Neural cell (in vitro differentiated cells): ENCODE data around the gene MAPK8IP3.

Experiments used
- EZH2 ChIP-seq: fragments of 200-600, 300-800 bp; shearing (Covaris generic), sonication (generic); IDR thresholded peaks from 2 replicates; pipeline ENCODE4 v1.6.1; 2014; ENCODE audit warnings: antibody characterized with exemption, low read length, borderline replicate concordance, mild to moderate bottlenecking; ENCODE audit not compliant: insufficient read depth, poor library complexity, severe bottlenecking
- MXI1 ChIP-seq: fragments of 450-650 bp; conservative IDR thresholded peaks from 2 replicates; pipeline ENCODE4 v1.6.1; 2014; ENCODE audit warnings: antibody characterized with exemption, mild to moderate bottlenecking; ENCODE audit not compliant: poor library complexity, severe bottlenecking
- RAD21 ChIP-seq: fragments of 450-650 bp; conservative IDR thresholded peaks from 2 replicates; pipeline ENCODE4 v1.6.1; 2014; ENCODE audit warnings: antibody characterized with exemption, mild to moderate bottlenecking, moderate library complexity
- SMC3 ChIP-seq: fragments of 450-650 bp; conservative IDR thresholded peaks from 2 replicates; pipeline ENCODE4 v1.6.1; 2014; ENCODE audit warnings: antibody characterized with exemption, mild to moderate bottlenecking, moderate library complexity; ENCODE audit not compliant: poor library complexity
- TAF1 ChIP-seq: IDR thresholded peaks from 2 replicates; pipeline ENCODE4 v1.6.1; 2012; ENCODE audit warnings: low read depth
- TF ChIP-seq, protein P1 (sequence below): fragments of 450-650 bp; IDR thresholded peaks from 2 replicates; pipeline ENCODE4 v1.5.1; 2014; ENCODE audit warnings: antibody characterized with exemption, mild to moderate bottlenecking, moderate library complexity; ENCODE audit not compliant: poor library complexity, severe bottlenecking
- TF ChIP-seq, protein P2 (sequence below): IDR thresholded peaks from 2 replicates; pipeline ENCODE4 v1.6.1; 2012; ENCODE audit warnings: borderline replicate concordance

DNA sequence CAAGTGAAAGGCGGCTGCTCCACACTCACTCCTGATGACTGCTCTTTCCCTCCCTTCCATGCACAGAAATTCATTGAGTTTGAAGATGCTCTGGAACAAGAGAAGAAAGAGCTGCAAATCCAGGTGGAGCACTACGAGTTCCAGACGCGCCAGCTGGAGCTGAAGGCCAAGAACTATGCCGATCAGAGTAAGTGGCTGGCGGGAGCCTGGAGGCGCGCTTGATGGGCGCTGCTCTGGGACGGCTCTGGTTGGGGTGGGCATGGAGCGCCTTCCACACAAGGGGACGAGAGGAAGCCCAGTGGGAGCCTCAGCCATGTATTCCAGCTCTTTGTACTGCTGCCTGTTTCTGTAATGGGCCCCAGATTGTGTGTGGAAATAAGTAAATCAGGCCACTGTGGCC lies 18.5 kb downstream of the MAPK8IP3 start:
- TF ChIP-seq, protein P1, sequence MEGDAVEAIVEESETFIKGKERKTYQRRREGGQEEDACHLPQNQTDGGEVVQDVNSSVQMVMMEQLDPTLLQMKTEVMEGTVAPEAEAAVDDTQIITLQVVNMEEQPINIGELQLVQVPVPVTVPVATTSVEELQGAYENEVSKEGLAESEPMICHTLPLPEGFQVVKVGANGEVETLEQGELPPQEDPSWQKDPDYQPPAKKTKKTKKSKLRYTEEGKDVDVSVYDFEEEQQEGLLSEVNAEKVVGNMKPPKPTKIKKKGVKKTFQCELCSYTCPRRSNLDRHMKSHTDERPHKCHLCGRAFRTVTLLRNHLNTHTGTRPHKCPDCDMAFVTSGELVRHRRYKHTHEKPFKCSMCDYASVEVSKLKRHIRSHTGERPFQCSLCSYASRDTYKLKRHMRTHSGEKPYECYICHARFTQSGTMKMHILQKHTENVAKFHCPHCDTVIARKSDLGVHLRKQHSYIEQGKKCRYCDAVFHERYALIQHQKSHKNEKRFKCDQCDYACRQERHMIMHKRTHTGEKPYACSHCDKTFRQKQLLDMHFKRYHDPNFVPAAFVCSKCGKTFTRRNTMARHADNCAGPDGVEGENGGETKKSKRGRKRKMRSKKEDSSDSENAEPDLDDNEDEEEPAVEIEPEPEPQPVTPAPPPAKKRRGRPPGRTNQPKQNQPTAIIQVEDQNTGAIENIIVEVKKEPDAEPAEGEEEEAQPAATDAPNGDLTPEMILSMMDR = no peak
- no peak for TF ChIP-seq MXI1
- no peak for TF ChIP-seq EZH2
- TF ChIP-seq, protein P2, sequence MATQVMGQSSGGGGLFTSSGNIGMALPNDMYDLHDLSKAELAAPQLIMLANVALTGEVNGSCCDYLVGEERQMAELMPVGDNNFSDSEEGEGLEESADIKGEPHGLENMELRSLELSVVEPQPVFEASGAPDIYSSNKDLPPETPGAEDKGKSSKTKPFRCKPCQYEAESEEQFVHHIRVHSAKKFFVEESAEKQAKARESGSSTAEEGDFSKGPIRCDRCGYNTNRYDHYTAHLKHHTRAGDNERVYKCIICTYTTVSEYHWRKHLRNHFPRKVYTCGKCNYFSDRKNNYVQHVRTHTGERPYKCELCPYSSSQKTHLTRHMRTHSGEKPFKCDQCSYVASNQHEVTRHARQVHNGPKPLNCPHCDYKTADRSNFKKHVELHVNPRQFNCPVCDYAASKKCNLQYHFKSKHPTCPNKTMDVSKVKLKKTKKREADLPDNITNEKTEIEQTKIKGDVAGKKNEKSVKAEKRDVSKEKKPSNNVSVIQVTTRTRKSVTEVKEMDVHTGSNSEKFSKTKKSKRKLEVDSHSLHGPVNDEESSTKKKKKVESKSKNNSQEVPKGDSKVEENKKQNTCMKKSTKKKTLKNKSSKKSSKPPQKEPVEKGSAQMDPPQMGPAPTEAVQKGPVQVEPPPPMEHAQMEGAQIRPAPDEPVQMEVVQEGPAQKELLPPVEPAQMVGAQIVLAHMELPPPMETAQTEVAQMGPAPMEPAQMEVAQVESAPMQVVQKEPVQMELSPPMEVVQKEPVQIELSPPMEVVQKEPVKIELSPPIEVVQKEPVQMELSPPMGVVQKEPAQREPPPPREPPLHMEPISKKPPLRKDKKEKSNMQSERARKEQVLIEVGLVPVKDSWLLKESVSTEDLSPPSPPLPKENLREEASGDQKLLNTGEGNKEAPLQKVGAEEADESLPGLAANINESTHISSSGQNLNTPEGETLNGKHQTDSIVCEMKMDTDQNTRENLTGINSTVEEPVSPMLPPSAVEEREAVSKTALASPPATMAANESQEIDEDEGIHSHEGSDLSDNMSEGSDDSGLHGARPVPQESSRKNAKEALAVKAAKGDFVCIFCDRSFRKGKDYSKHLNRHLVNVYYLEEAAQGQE = no peak
- no peak for TF ChIP-seq SMC3
- TF ChIP-seq TAF1 = no peak
- TF ChIP-seq RAD21 = no peak
